Spleen (tissue), 11 donors: ENCODE measurements around the gene UBE2E2. TPM values are rescaled to one million over a fixed set of nuclear protein-coding genes. Genes with fewer than 3 reads are reported as not detected.

Source experiments
- DNase-seq: peaks from one replicate; pipeline ENCODE4 v3.0.0-alpha.2; 2020
- H3K27ac ChIP-seq, 8 donors: fragments of 200-600 bp; sonication (generic) in 7 of 8; 1 replicate in 4 of 8; 2 replicates in 4 of 8; pipeline versions ENCODE4 v1.5.0 to v1.8.0; 2016 to 2021; ENCODE audit warnings: inconsistent platforms in 4 of 8, mild to moderate bottlenecking in 4 of 8, moderate library complexity in 1 of 8
- H3K27me3 ChIP-seq, 7 donors: fragments of 200-600 bp; sonication (generic) in 6 of 7; replicated peaks in 1 of 7; 1 replicate in 4 of 7; 2 replicates in 3 of 7; pipeline versions ENCODE4 v1.5.0 to v1.8.0; 2016 to 2021; ENCODE audit warnings: inconsistent platforms in 3 of 7, mild to moderate bottlenecking in 1 of 7
- H3K36me3 ChIP-seq, 6 donors: fragments of 200-600 bp; sonication (generic) in 5 of 6; 1 replicate in 4 of 6; 2 replicates in 2 of 6; pipeline versions ENCODE4 v1.5.0 to v1.8.0; 2016 to 2021; ENCODE audit warnings: inconsistent platforms in 2 of 6
- H3K4me1 ChIP-seq, 6 donors: fragments of 200-600 bp; sonication (generic) in 5 of 6; 1 replicate in 3 of 6; 2 replicates in 3 of 6; pipeline versions ENCODE4 v1.5.0 to v1.8.0; 2016 to 2021; ENCODE audit warnings: inconsistent platforms in 3 of 6
- H3K4me3 ChIP-seq, 8 donors: fragments of 200-600 bp; sonication (generic) in 7 of 8; 1 replicate in 4 of 8; 2 replicates in 4 of 8; pipeline versions ENCODE4 v1.5.0 to v1.8.0; 2016 to 2021; ENCODE audit warnings: inconsistent platforms in 4 of 8, mild to moderate bottlenecking in 4 of 8, moderate library complexity in 2 of 8
- H3K9me3 ChIP-seq, 8 donors: fragments of 200-600 bp; sonication (generic) in 7 of 8; 1 replicate in 4 of 8; 2 replicates in 4 of 8; pipeline versions ENCODE4 v1.5.0 to v1.8.0; 2016 to 2021; ENCODE audit warnings: inconsistent platforms in 4 of 8
- POLR2A ChIP-seq, 3 donors: fragments of 450-650 bp; IDR thresholded peaks; one replicate each; pipeline ENCODE4 v1.5.1; 2017; ENCODE audit warnings: antibody characterized with exemption in 3 of 3, mild to moderate bottlenecking in 1 of 3
- POLR2AphosphoS5 ChIP-seq, 3 donors: sonication (generic); formaldehyde crosslinking; IDR thresholded peaks; one replicate each; pipeline ENCODE4 v1.5.1; 2017; ENCODE audit warnings: antibody characterized with exemption in 3 of 3
- WGBS, 5 donors: extraction: QIAGEN DNeasy Blood & Tissue Kit in 3 of 5; methylation state at CpG; one replicate each; pipeline versions ENCODE4 v1.1.5 to v1.1.7; 2013 to 2018; 5-methylcytosine and 5-hydroxymethylcytosine counted together
- intact Hi-C: fragments of 100-400 bp; cut with DNase I; formaldehyde crosslinking; loops from one replicate; pipeline ENCODE4 v1.15.0; 2023; ENCODE audit warnings: low total_unique reads
- polyA plus RNA-seq, 3 donors: library from polyadenylated mRNA; stranded (reverse); fragments of 200-250 nt; gene quantifications; one replicate each; pipeline ENCODE4 v1.2.1, GENCODE V29; 2013
- total RNA-seq, 7 donors: library from RNA; depleted of rRNA in 3 of 7; stranded (reverse); fragments of >200 nt in 3 of 7; fragmentation: NEBNext Ultra II Directional in 4 of 7; extraction: Animal tissue kit (Norgen Biotek cat#: 25700) in 4 of 7; gene quantifications; one replicate each; pipeline versions ENCODE4 v1.1.0 to v1.2.1, GENCODE V29; 2016 to 2021
- TF ChIP-seq, protein P1 (sequence below), 11 experiments: fragments of 200-600 bp in 7 of 11; fragments of 450-650 bp in 4 of 11; sonication (generic) in 4 of 11; IDR thresholded peaks in 8 of 11; conservative IDR thresholded peaks in 3 of 11; 1 replicate in 7 of 11; 2 replicates in 4 of 11; pipeline versions ENCODE4 v1.4.0 to v1.8.0; 2016 to 2021; ENCODE audit warnings: antibody characterized with exemption in 11 of 11, inconsistent platforms in 4 of 11, mild to moderate bottlenecking in 1 of 11
- donor health status: healthy with polysubstance abuse.
- donor health status: DM: no; HTN: no; CAD: no; lungs with moderate emphysema.
- donor health status: DM: no; HTN: no; CAD: no.
- donor health status: Bipolar disorder and iron deficiency.
- donor health status: healthy.
- donor health status: DM: no; HTN: no; CAD: no.
- donor health status: DM: yes; HTN: yes; CAD: no.

The UBE2E2 gene
- total and polyA plus RNA-seq, 10 donors: 27.9 to 87.6 (median 41.2) TPM

DNA sequence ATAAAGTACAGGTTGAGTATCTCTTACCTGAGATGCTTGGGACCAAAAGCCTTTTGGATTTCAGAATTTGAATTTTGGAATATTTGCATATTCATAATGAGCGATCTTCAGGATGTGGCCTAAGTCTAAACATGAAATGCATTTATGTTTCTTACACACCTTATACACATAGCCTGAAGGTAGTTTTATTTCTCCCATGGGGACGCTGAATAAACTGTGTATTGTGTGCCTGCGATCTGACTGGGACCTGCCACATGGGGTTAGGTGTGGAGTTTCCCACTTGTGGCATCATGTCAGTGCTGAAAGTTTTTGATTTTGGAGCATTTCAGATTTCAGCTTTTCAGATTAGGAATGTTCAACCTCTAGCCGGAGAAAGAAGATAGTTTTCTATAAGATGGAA, 35.5 kb downstream of the UBE2E2 start:
- peaks cover 0 to 26% (median 6%) of the 10 kb centered on the region in 6 donors for H3K4me1 ChIP-seq
- DNase-seq: no peak
- 84 to 94% (median 90%) methylated on average over 4 of the region's 4 CpGs for WGBS, 5 donors
- no peaks in the 10 kb centered on the region for H3K9me3 ChIP-seq
- intact Hi-C loops: no loop called here
- H3K27me3 ChIP-seq: no peaks in the 10 kb centered on the region
- TF ChIP-seq POLR2A (IDR thresholded peaks at IDR 0.05) (no peak), POLR2AphosphoS5 (IDR thresholded peaks at IDR 0.05) (no peak)
- TF ChIP-seq, protein P1, sequence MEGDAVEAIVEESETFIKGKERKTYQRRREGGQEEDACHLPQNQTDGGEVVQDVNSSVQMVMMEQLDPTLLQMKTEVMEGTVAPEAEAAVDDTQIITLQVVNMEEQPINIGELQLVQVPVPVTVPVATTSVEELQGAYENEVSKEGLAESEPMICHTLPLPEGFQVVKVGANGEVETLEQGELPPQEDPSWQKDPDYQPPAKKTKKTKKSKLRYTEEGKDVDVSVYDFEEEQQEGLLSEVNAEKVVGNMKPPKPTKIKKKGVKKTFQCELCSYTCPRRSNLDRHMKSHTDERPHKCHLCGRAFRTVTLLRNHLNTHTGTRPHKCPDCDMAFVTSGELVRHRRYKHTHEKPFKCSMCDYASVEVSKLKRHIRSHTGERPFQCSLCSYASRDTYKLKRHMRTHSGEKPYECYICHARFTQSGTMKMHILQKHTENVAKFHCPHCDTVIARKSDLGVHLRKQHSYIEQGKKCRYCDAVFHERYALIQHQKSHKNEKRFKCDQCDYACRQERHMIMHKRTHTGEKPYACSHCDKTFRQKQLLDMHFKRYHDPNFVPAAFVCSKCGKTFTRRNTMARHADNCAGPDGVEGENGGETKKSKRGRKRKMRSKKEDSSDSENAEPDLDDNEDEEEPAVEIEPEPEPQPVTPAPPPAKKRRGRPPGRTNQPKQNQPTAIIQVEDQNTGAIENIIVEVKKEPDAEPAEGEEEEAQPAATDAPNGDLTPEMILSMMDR (IDR thresholded peaks at IDR 0.05 in 8 of 11, conservative IDR thresholded peaks at IDR 0.05 in 3 of 11): no peak
- no peak overlapping the region for H3K4me3 ChIP-seq
- H3K27ac ChIP-seq: no peak overlapping the region
- no peaks in the 10 kb centered on the region for H3K36me3 ChIP-seq

DNA sequence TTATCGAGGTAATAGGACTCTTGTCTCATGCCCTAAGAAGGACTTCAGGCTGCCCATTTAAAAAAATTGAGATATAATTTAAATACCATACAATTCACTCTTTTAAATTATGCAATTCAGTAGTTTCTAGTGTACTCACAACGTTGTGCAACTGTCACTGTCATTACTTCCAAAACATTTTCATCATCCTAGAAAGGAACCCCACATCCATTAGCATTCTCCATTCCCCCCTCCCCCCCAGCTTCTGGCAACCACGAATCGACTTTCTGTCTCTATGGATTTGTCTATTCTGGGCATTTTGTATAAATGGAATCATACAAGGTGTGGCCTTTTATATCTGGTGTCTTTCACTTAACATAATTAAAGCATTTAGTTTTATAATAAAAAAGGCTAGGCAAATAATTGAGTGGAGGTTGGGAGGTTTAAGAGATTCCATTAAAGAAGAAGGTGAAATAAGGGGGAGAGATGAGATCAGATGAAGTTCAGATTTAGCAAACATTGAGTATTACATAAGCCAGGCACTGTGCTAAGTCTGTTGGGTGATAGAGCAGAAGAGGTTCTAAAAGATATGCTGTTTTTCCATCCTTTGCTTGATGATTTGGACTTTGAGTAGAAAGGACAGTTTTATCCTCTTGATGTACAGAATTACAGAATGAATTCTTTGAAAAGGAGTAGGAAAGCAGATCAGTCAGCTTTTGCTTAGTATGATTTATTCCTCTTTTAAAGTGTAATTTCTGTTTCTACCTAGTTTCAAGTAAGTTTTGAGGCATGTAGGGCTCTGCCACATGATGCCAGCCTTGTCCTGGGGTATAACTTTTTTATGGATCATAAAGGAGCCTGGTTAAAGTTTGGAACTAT, 36.3 kb downstream of the UBE2E2 start:
- peaks cover 0 to 26% (median 6%) of the 10 kb centered on the region in 6 donors for H3K4me1 ChIP-seq
- no peaks in the 10 kb centered on the region for H3K9me3 ChIP-seq
- H3K27me3 ChIP-seq: no peaks in the 10 kb centered on the region
- no peak for DNase-seq
- no peak overlapping the region for H3K27ac ChIP-seq
- WGBS, 5 donors: 60 to 93% (median 67%) methylated on average over 4 of the region's 4 CpGs
- H3K36me3 ChIP-seq: no peaks in the 10 kb centered on the region
- intact Hi-C loops: no loop called here
- TF ChIP-seq POLR2AphosphoS5 (IDR thresholded peaks at IDR 0.05): no peak
- TF ChIP-seq, protein P1 (IDR thresholded peaks at IDR 0.05 in 8 of 11, conservative IDR thresholded peaks at IDR 0.05 in 3 of 11): no peak
- no peak for TF ChIP-seq POLR2A (IDR thresholded peaks at IDR 0.05)
- no peak overlapping the region for H3K4me3 ChIP-seq

DNA sequence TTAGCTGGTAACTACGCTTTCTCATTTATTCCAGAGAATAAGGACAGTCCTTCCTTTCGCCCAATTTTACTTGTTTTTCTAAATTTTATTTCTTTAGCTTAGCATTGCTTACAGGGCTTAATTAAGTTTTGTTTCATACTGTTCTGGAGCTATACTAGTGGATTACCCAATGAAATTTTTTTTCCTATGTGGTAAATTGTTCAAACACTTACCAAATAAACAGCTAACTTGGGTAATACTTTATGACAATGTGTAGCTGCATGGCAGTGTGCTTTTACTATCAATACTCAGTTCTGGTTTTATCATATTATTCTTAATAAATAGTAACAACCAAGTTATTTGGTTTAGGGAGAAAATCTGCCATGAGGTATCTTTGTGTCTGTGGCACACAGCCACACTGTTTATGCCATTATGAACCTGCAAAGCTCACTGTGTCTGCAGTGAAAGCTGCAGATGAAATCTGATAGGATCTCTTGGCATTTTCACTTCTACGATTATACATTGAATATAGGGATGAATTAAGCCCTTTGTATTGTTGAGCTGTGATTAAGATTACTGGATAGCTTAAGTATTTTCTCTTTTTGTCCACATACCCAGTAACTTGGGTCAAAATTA, 37.2 kb downstream of the UBE2E2 start:
- no peaks in the 10 kb centered on the region for H3K9me3 ChIP-seq
- H3K27ac ChIP-seq: no peak overlapping the region
- WGBS, 5 donors: 87 to 94% (median 92%) methylated on average over 3 of the region's 3 CpGs
- H3K27me3 ChIP-seq: no peaks in the 10 kb centered on the region
- no peak for DNase-seq
- TF ChIP-seq, protein P1 (IDR thresholded peaks at IDR 0.05 in 8 of 11, conservative IDR thresholded peaks at IDR 0.05 in 3 of 11): no peak
- TF ChIP-seq POLR2AphosphoS5 (IDR thresholded peaks at IDR 0.05): no peak
- TF ChIP-seq POLR2A (IDR thresholded peaks at IDR 0.05): no peak
- H3K4me3 ChIP-seq: no peak overlapping the region
- H3K36me3 ChIP-seq: no peaks in the 10 kb centered on the region
- peaks cover 0 to 26% (median 7%) of the 10 kb centered on the region in 6 donors for H3K4me1 ChIP-seq
- intact Hi-C loops: no loop called here

DNA sequence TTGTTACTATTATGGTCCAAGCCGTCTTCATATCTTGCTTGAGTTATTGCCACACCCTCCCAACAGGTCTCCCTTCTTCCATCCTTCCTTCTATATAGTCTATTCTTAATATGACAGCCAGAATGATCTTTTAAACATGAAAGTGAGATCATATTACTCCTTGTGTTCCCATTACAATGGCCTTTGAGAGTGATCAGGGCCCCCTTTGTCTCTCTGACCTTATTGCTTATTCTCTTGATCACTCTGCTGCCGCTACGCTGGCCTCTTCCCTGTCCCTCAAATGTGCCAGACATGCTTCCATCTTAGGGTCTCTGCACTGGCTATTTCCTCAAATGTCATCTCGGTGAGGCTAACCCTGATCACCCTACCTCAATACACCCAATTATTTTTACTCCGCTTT, 38.1 kb downstream of the UBE2E2 start:
- no peak for DNase-seq
- Histone ChIP-seq H3K4me1 (peaks cover 0 to 23% (median 7%) of the 10 kb centered on the region in 6 donors), H3K36me3 (no peaks in the 10 kb centered on the region), H3K4me3 (no peak overlapping the region), H3K27ac (no peak overlapping the region), H3K27me3 (no peaks in the 10 kb centered on the region), H3K9me3 (no peaks in the 10 kb centered on the region)
- intact Hi-C loops: no loop called here
- TF ChIP-seq, protein P1 (IDR thresholded peaks at IDR 0.05 in 8 of 11, conservative IDR thresholded peaks at IDR 0.05 in 3 of 11): no peak
- WGBS, 5 donors: 94 to 99% (median 95%) methylated on average over 5 of the region's 5 CpGs
